Trophoblast cell (in vitro differentiated cells and primary cell): ENCODE results near the gene CARS1.
A peak's percentile ranks its signal among the peaks of the same experiment; 100 is the strongest.

Experiments
- DNase-seq, 2 donors: peaks; one replicate each; pipeline ENCODE4 v3.0.0-alpha.2; 2016
- H2AFZ ChIP-seq: 2 replicates; pipeline ENCODE4 v1.6.1; 2013; ENCODE audit warnings: low read length, moderate library complexity, mild to moderate bottlenecking; ENCODE audit not compliant: insufficient read depth, poor library complexity
- H2AK5ac ChIP-seq: 2 replicates; pipeline ENCODE4 v1.6.1; 2013; ENCODE audit warnings: mild to moderate bottlenecking, low read length
- H2BK120ac ChIP-seq: 2 replicates; pipeline ENCODE4 v1.6.1; 2013; ENCODE audit warnings: low read length, mild to moderate bottlenecking, moderate library complexity; ENCODE audit not compliant: insufficient read depth, poor library complexity
- H2BK12ac ChIP-seq: 2 replicates; pipeline ENCODE4 v1.6.1; 2013; ENCODE audit warnings: mild to moderate bottlenecking, low read length, moderate library complexity
- H2BK5ac ChIP-seq: 2 replicates; pipeline ENCODE4 v1.6.1; 2013; ENCODE audit warnings: low read length, low read depth, moderate library complexity, mild to moderate bottlenecking; ENCODE audit not compliant: poor library complexity
- H3K14ac ChIP-seq: 2 replicates; pipeline ENCODE4 v1.6.1; 2013; ENCODE audit warnings: mild to moderate bottlenecking, low read length
- H3K18ac ChIP-seq: 2 replicates; pipeline ENCODE4 v1.6.1; 2013; ENCODE audit warnings: mild to moderate bottlenecking, low read length
- H3K23ac ChIP-seq: 2 replicates; pipeline ENCODE4 v1.6.1; 2013; ENCODE audit warnings: low read length
- H3K27ac ChIP-seq: 2 replicates; pipeline ENCODE4 v1.5.1; 2013; ENCODE audit warnings: low read depth, mild to moderate bottlenecking, inconsistent platforms, low read length, moderate library complexity
- H3K27me3 ChIP-seq: 2 replicates; pipeline ENCODE4 v1.6.1; 2013; ENCODE audit warnings: inconsistent platforms, mild to moderate bottlenecking, low read length, moderate library complexity; ENCODE audit not compliant: insufficient read depth
- H3K36me3 ChIP-seq, 2 experiments: 1 replicate in 1 of 2; 2 replicates in 1 of 2; pipeline ENCODE4 v1.6.1; 2013; ENCODE audit warnings: low read length in 2 of 2, mild to moderate bottlenecking in 2 of 2, moderate library complexity in 1 of 2; ENCODE audit not compliant: insufficient read depth in 2 of 2, control insufficient read depth in 1 of 2
- H3K4ac ChIP-seq: 2 replicates; pipeline ENCODE4 v1.6.1; 2013; ENCODE audit warnings: low read depth, mild to moderate bottlenecking, low read length, moderate library complexity
- H3K4me1 ChIP-seq, 2 experiments: 1 replicate in 1 of 2; 2 replicates in 1 of 2; pipeline ENCODE4 v1.6.1; 2013; ENCODE audit warnings: low read length in 2 of 2, mild to moderate bottlenecking in 2 of 2, moderate library complexity in 1 of 2; ENCODE audit not compliant: insufficient read depth in 2 of 2, control insufficient read depth in 1 of 2
- H3K4me2 ChIP-seq: 2 replicates; pipeline ENCODE4 v1.6.1; 2013; ENCODE audit warnings: inconsistent platforms, mild to moderate bottlenecking, low read length, moderate library complexity
- H3K4me3 ChIP-seq: 2 replicates; pipeline ENCODE4 v1.5.1; 2013; ENCODE audit warnings: mild to moderate bottlenecking, low read depth, low read length, inconsistent platforms
- H3K79me1 ChIP-seq: one replicate; pipeline ENCODE4 v1.6.1; 2013; ENCODE audit warnings: low read length
- H3K79me2 ChIP-seq: 2 replicates; pipeline ENCODE4 v1.6.1; 2013; ENCODE audit warnings: low read length, mild to moderate bottlenecking; ENCODE audit not compliant: control insufficient read depth, insufficient read depth, poor library complexity
- H3K9ac ChIP-seq: 2 replicates; pipeline ENCODE4 v1.6.1; 2013; ENCODE audit warnings: mild to moderate bottlenecking, low read length
- H3K9me3 ChIP-seq: 2 replicates; pipeline ENCODE4 v1.6.1; 2013; ENCODE audit warnings: low read depth, mild to moderate bottlenecking, control low read depth, inconsistent platforms, low read length; ENCODE audit not compliant: insufficient read depth
- H4K12ac ChIP-seq: 2 replicates; pipeline ENCODE4 v1.6.1; 2013; ENCODE audit warnings: low read depth, mild to moderate bottlenecking, low read length, moderate library complexity
- H4K8ac ChIP-seq: 2 replicates; pipeline ENCODE4 v1.6.1; 2013; ENCODE audit warnings: low read depth, mild to moderate bottlenecking, low read length, moderate library complexity
- H4K91ac ChIP-seq: one replicate; pipeline ENCODE4 v1.6.1; 2013; ENCODE audit warnings: low read depth, mild to moderate bottlenecking, low read length, moderate library complexity
- WGBS: extraction: QIAGEN DNeasy Blood & Tissue Kit; methylation state at CpG from one replicate; pipeline ENCODE4 v1.1.7; 2013; ENCODE audit warnings: missing lambda C conversion rate; ENCODE audit not compliant: insufficient read length, insufficient coverage; ENCODE audit errors: extremely low coverage; 5-methylcytosine and 5-hydroxymethylcytosine counted together

The CARS1 gene

GRCh38 chr11:2981130-2981529 lies 76.1 kb downstream of the CARS1 start:
- peaks cover 14% of the 10 kb centered on the region for H3K79me2 ChIP-seq
- no peak overlapping the region for H4K91ac ChIP-seq
- no CpG with 5 or more reads among the region's 8 CpGs for WGBS

DNA sequence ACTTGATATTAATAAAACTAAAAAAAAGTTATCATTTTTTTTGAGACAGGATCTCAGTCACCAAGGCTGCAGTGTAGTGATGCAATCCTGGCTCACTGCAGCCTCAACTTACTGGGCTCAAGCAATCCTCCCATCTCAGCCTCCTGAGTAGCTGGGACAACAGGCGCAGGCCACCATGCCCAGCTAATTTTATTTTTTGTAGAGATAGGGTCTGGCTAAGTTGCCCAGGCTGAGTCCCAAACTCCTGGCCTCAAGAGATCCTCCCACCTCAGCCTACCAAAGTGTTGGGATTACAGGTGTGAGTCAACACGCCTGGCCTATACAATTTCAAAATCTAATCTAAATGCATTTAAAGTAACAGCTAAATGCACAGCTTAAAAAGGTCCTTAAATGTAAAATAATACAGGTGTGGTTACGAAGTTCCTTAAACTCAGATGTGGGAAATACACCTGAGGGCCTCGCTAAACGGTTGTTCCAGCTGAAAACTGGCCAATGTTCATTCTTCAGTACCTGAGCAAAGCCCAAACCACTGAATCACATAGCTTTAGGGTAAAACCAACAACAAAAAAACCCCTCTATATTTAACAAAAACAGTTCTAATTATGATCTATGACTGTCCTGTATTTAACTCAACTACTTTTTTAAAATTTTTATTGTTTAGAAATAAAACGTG lies 76.9 kb downstream of the CARS1 start:
- no peak overlapping the region for H3K14ac ChIP-seq
- H2AFZ ChIP-seq: no peak overlapping the region
- H2AK5ac ChIP-seq: no peak overlapping the region
- H3K36me3 ChIP-seq: peaks cover 9 to 25% of the 10 kb centered on the region in 2 experiments
- no CpG with 5 or more reads among the region's 6 CpGs for WGBS
- no peak overlapping the region for H3K18ac ChIP-seq
- no peak overlapping the region for H3K23ac ChIP-seq
- H2BK120ac ChIP-seq: no peak overlapping the region
- H3K4me2 ChIP-seq: no peak overlapping the region
- no peak overlapping the region for H4K12ac ChIP-seq
- H4K91ac ChIP-seq: no peak overlapping the region
- H3K4me1 ChIP-seq: no peaks in the 10 kb centered on the region
- peaks cover 12% of the 10 kb centered on the region for H3K79me2 ChIP-seq
- H2BK5ac ChIP-seq: no peak overlapping the region
- no peaks in the 10 kb centered on the region for H3K79me1 ChIP-seq
- H3K27ac ChIP-seq: no peak overlapping the region
- H2BK12ac ChIP-seq: no peak overlapping the region
- H3K9ac ChIP-seq: no peak overlapping the region
- H3K4me3 ChIP-seq: no peak overlapping the region
- peak overlapping the region; percentile 88 for H3K4ac ChIP-seq
- no peak overlapping the region for H4K8ac ChIP-seq
- peak; percentile 36 to 59 for DNase-seq
- H3K9me3 ChIP-seq: no peaks in the 10 kb centered on the region
- H3K27me3 ChIP-seq: no peaks in the 10 kb centered on the region

More at GRCh38 chr11:2981130-2981529, 76.1 kb downstream of the CARS1 start:
- Histone ChIP-seq H3K4me1 (no peaks in the 10 kb centered on the region), H3K27ac (no peak overlapping the region), H3K9me3 (no peaks in the 10 kb centered on the region), H3K4me2 (no peak overlapping the region), H3K4ac (peak overlapping the region; percentile 46), H2AFZ (no peak overlapping the region), H2BK12ac (no peak overlapping the region), H3K14ac (no peak overlapping the region), H3K4me3 (no peak overlapping the region), H3K27me3 (no peaks in the 10 kb centered on the region), H3K23ac (no peak overlapping the region), H4K12ac (no peak overlapping the region), H3K36me3 (peaks cover 8 to 20% of the 10 kb centered on the region in 2 experiments), H4K8ac (no peak overlapping the region), H2BK120ac (no peak overlapping the region), H2AK5ac (no peak overlapping the region), H3K18ac (no peak overlapping the region), H2BK5ac (no peak overlapping the region), H3K79me1 (no peaks in the 10 kb centered on the region), H3K9ac (no peak overlapping the region)
- DNase-seq: no peak

DNA sequence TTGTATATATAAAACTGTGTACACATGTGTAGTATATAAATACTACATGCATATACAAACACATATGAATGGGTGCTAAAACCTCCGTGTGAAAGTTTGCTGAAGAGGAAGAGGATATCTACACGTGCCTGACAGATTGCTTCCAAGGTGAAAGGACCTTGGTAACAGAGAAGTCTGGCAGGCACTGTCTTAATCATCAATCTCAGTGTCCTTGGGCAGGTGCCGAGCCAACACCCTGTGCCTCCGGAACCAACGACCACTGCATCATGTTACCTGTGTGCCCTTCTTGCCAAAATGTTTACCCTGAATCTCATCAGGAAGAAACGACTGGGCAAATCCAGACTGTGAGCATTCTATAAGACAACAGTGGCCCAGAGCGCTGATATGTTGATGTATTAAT lies 80.1 kb downstream of the CARS1 start:
- Histone ChIP-seq H4K8ac (no peak overlapping the region), H3K4me3 (no peak overlapping the region), H3K18ac (no peak overlapping the region), H4K91ac (no peak overlapping the region), H3K27me3 (no peaks in the 10 kb centered on the region), H2AK5ac (no peak overlapping the region), H3K14ac (no peak overlapping the region), H4K12ac (no peak overlapping the region), H3K4ac (no peak overlapping the region), H2BK5ac (no peak overlapping the region), H3K9me3 (no peaks in the 10 kb centered on the region), H3K9ac (no peak overlapping the region), H3K4me2 (no peak overlapping the region), H3K23ac (no peak overlapping the region), H3K27ac (no peak overlapping the region), H2AFZ (no peak overlapping the region), H3K79me1 (no peaks in the 10 kb centered on the region), H3K4me1 (no peaks in the 10 kb centered on the region), H3K79me2 (peaks cover 6% of the 10 kb centered on the region), H2BK12ac (no peak overlapping the region), H2BK120ac (no peak overlapping the region), H3K36me3 (peaks cover 20 to 50% of the 10 kb centered on the region in 2 experiments)
- WGBS: no CpG with 5 or more reads among the region's 7 CpGs
- no peak for DNase-seq

DNA sequence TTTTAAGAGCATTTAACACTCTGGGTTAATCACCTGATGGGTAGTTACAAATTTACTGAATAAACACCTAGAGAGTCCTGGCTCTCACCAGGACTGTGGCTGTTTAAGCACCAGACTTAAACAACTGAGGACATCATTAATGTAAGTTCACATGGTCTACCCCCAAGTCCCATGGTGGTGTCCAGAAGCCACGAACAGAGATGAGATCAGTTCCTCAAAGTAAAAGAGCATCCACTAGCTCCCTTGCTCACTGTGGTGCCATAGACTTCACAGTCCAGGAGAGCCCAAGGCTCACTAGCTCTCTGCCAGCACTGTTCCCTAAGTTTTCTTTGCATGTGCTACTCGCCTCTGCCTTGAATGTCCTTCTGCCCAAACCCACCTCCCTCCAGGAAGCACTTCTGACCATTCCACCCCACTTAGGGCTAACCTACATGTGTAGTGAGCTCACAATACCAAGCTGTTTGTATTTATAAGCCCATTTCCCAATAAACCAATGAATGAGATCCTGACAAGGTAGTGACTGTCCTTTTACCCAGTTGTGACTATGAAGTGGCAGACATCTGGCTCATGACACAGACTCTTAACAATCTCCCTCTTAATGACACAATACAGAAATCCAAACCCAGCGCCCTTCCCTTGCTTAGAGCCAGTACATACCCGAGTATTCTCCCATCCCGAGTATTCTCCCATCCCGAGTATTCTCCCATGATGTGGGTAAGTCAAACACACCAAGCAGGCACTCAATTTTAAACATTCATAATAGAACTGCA lies 80.7 kb downstream of the CARS1 start:
- H3K79me2 ChIP-seq: peaks cover 4% of the 10 kb centered on the region
- H3K4me3 ChIP-seq: no peak overlapping the region
- no peak overlapping the region for H2BK5ac ChIP-seq
- H3K9ac ChIP-seq: no peak overlapping the region
- H3K4me2 ChIP-seq: no peak overlapping the region
- no peak overlapping the region for H2AK5ac ChIP-seq
- peak; percentile 21 to 56 for DNase-seq
- H3K4ac ChIP-seq: no peak overlapping the region
- WGBS: no CpG with 5 or more reads among the region's 6 CpGs
- H2BK120ac ChIP-seq: no peak overlapping the region
- H3K79me1 ChIP-seq: no peaks in the 10 kb centered on the region
- H3K27me3 ChIP-seq: no peaks in the 10 kb centered on the region
- no peak overlapping the region for H2BK12ac ChIP-seq
- no peak overlapping the region for H4K91ac ChIP-seq
- no peak overlapping the region for H3K18ac ChIP-seq
- H2AFZ ChIP-seq: no peak overlapping the region
- H3K14ac ChIP-seq: no peak overlapping the region
- no peak overlapping the region for H4K12ac ChIP-seq
- H3K4me1 ChIP-seq: no peaks in the 10 kb centered on the region
- no peaks in the 10 kb centered on the region for H3K9me3 ChIP-seq
- no peak overlapping the region for H3K23ac ChIP-seq
- peaks cover 20 to 55% of the 10 kb centered on the region in 2 experiments for H3K36me3 ChIP-seq
- H3K27ac ChIP-seq: no peak overlapping the region
- no peak overlapping the region for H4K8ac ChIP-seq
